DND-41 (cell line): Measurements from ENCODE around the gene PTPRN2.

Source experiments
- EZH2 ChIP-seq: IDR thresholded peaks from 3 replicates; pipeline ENCODE4 v1.6.1; 2012; ENCODE audit warnings: borderline replicate concordance, low read depth, mild to moderate bottlenecking, moderate library complexity, low read length, inconsistent platforms; ENCODE audit not compliant: severe bottlenecking
- TF ChIP-seq, protein P1 (sequence below): IDR thresholded peaks from 2 replicates; pipeline ENCODE4 v1.5.1; 2012; ENCODE audit warnings: borderline replicate concordance, low read length, moderate library complexity, mild to moderate bottlenecking; ENCODE audit not compliant: poor library complexity, severe bottlenecking; ENCODE audit errors: extremely low read depth

DNA sequence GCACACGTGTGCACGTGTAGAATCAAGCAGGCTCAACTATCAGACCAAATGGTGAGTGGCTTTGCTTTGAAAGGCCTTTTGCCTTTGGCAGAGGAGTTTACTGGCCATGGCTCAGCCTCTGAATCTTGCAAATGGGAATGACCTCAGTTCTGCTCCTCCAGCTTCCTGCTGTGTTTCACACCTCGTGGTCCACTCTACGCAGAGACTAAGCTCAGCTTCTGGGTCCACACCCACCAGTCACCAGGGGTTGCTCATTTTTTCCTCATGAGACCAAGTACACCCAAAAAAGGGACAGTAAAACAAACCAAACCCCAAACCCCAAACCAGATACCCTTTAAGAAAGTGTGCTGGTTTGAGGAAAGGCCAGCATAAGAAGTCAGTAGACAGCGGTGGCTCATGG is 1014.4 kb downstream of the PTPRN2 start:
- TF ChIP-seq, protein P1, sequence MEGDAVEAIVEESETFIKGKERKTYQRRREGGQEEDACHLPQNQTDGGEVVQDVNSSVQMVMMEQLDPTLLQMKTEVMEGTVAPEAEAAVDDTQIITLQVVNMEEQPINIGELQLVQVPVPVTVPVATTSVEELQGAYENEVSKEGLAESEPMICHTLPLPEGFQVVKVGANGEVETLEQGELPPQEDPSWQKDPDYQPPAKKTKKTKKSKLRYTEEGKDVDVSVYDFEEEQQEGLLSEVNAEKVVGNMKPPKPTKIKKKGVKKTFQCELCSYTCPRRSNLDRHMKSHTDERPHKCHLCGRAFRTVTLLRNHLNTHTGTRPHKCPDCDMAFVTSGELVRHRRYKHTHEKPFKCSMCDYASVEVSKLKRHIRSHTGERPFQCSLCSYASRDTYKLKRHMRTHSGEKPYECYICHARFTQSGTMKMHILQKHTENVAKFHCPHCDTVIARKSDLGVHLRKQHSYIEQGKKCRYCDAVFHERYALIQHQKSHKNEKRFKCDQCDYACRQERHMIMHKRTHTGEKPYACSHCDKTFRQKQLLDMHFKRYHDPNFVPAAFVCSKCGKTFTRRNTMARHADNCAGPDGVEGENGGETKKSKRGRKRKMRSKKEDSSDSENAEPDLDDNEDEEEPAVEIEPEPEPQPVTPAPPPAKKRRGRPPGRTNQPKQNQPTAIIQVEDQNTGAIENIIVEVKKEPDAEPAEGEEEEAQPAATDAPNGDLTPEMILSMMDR, result no peak
- TF ChIP-seq EZH2, result no peak
